HepG2 (cell line): Measurements from ENCODE around the gene CLTA. TPM values are rescaled to one million over a fixed set of nuclear protein-coding genes. Genes with fewer than 3 reads are reported as not detected.

ENCODE experiments used
- ATAC-seq: fragments of 200-7000 bp; cut with Tn5 transposase; 3 replicates; pipeline ENCODE4 v1.9.1; 2020; ENCODE audit warnings: mild to moderate bottlenecking, moderate library complexity
- BruUV-seq: library from RNA; stranded (reverse); fragments of 400-500 nt; replicated peaks from 2 replicates; lab custom pipeline; 2021; lab: Mats Ljungman, UMichigan
- CTCF ChIA-PET: fragments of 300-600 bp; formaldehyde crosslinking; extraction: SDS; loops from one replicate; lab custom pipeline; 2021; ENCODE audit warnings: low total read pairs, inconsistent platforms, low intra/inter-chr PET ratio; lab: Yijun Ruan, JAX
- POLR2A ChIA-PET: fragments of 350-600 bp; sonication (Branson Sonifier 250); formaldehyde crosslinking; loops from one replicate; lab custom pipeline; 2020; ENCODE audit warnings: antibody characterized with exemption, inconsistent platforms; lab: Yijun Ruan, JAX
- DNase-seq: peaks from one replicate; pipeline ENCODE4 v3.0.0-alpha.2; 2015; ENCODE audit warnings: low spot score
- FAIRE-seq: peaks from 3 replicates; lab custom pipeline; 2011; peaks lifted over from hg19 to GRCh38; lab: Jason Lieb, UNC
- H2AFZ ChIP-seq: one replicate; pipeline ENCODE4 v1.6.1; 2011; ENCODE audit warnings: low read length, inconsistent platforms
- H3K27ac ChIP-seq: fragments of 300-600 bp; 3 replicates; pipeline ENCODE4 v1.8.0; 2011; ENCODE audit warnings: mixed run types, mild to moderate bottlenecking, mixed read lengths, low read length, inconsistent platforms; ENCODE audit not compliant: insufficient read depth; ENCODE audit errors: extremely low read length
- H3K27me3 ChIP-seq, 2 experiments: fragments of 200-600 bp in 1 of 2; 2 replicates in 1 of 2; 3 replicates in 1 of 2; pipeline versions ENCODE4 v1.6.0 to v1.8.0; 2011; ENCODE audit warnings: low read length in 2 of 2, mild to moderate bottlenecking in 2 of 2, moderate library complexity in 2 of 2, inconsistent platforms in 1 of 2; ENCODE audit not compliant: insufficient read depth in 2 of 2, control insufficient read depth in 1 of 2
- H3K36me3 ChIP-seq, 2 experiments: fragments of 200-600 bp in 1 of 2; replicated peaks in 1 of 2; 2 replicates in 1 of 2; 3 replicates in 1 of 2; pipeline versions ENCODE4 v1.5.1 to v1.8.0; 2011; ENCODE audit warnings: low read length in 2 of 2, inconsistent platforms in 1 of 2; ENCODE audit not compliant: insufficient read depth in 2 of 2, control insufficient read depth in 1 of 2
- H3K4me1 ChIP-seq: 2 replicates; pipeline ENCODE4 v1.5.1; 2012; ENCODE audit warnings: low read length, inconsistent platforms; ENCODE audit not compliant: insufficient read depth
- H3K4me2 ChIP-seq: 2 replicates; pipeline ENCODE4 v1.6.0; 2011; ENCODE audit warnings: low read depth, low read length, inconsistent platforms
- H3K4me3 ChIP-seq, 3 experiments: fragments of 200-600 bp in 1 of 3; sonication (generic), shearing (Covaris generic) in 1 of 3; replicated peaks in 1 of 3; 2 replicates each; pipeline ENCODE4 v1.5.1; 2011 to 2016; ENCODE audit warnings: low read length in 3 of 3, inconsistent platforms in 2 of 3, low read depth in 2 of 3, mild to moderate bottlenecking in 2 of 3, control low read depth in 1 of 3, mixed read lengths in 1 of 3; ENCODE audit not compliant: insufficient read depth in 1 of 3
- H3K79me2 ChIP-seq: one replicate; pipeline ENCODE4 v1.6.1; 2011; ENCODE audit warnings: low read length, inconsistent platforms; ENCODE audit not compliant: insufficient read depth
- H3K9ac ChIP-seq: 2 replicates; pipeline ENCODE4 v1.6.0; 2011; ENCODE audit warnings: mild to moderate bottlenecking, low read depth, low read length, inconsistent platforms; ENCODE audit not compliant: insufficient read depth
- H3K9me3 ChIP-seq: 2 replicates; pipeline ENCODE4 v1.5.1; 2012; ENCODE audit warnings: mild to moderate bottlenecking, low read length
- H4K20me1 ChIP-seq: 2 replicates; pipeline ENCODE4 v1.6.0; 2011; ENCODE audit warnings: inconsistent platforms, mild to moderate bottlenecking, low read length, moderate library complexity; ENCODE audit not compliant: insufficient read depth
- CBFB ChIP-seq: sonication (generic); formaldehyde crosslinking; IDR thresholded peaks from 2 replicates; pipeline ENCODE4 v1.4.0; 2020; ENCODE audit warnings: missing genetic modification reagents
- CEBPB ChIP-seq: IDR thresholded peaks from 2 replicates; pipeline ENCODE4 v1.6.1; 2011; ENCODE audit warnings: low read depth, low read length, improper control_type of control experiment, borderline replicate concordance
- GTF3A ChIP-seq: sonication (generic); formaldehyde crosslinking; conservative IDR thresholded peaks from 2 replicates; pipeline ENCODE4 v1.4.0; 2020; ENCODE audit warnings: mild to moderate bottlenecking, missing genetic modification reagents
- JUN ChIP-seq: sonication (generic); formaldehyde crosslinking; IDR thresholded peaks from 2 replicates; pipeline ENCODE4 v1.4.0; 2020; ENCODE audit warnings: mild to moderate bottlenecking, missing genetic modification reagents
- KLF6 ChIP-seq: IDR thresholded peaks from 2 replicates; pipeline ENCODE4 v1.8.0; 2016; ENCODE audit warnings: missing biosample characterization, missing genetic modification reagents
- MBNL3 ChIP-seq: fragments of 250-450 bp; sonication (Bioruptor Pico); conservative IDR thresholded peaks from 2 replicates; pipeline ENCODE4 v1.8.0; 2022; ENCODE audit warnings: mild to moderate bottlenecking, inconsistent platforms
- NR1H2 ChIP-seq: sonication (generic); formaldehyde crosslinking; IDR thresholded peaks from 2 replicates; pipeline ENCODE4 v1.8.1; 2022; ENCODE audit warnings: low read depth, missing genetic modification reagents, borderline replicate concordance
- PAXIP1 ChIP-seq: sonication (generic); formaldehyde crosslinking; conservative IDR thresholded peaks from 2 replicates; pipeline ENCODE4 v1.4.0; 2020; ENCODE audit warnings: mild to moderate bottlenecking, missing genetic modification reagents, moderate library complexity
- TSC22D2 ChIP-seq: sonication (generic); formaldehyde crosslinking; IDR thresholded peaks from 2 replicates; pipeline ENCODE4 v1.5.1; 2020; ENCODE audit warnings: missing genetic modification reagents, mild to moderate bottlenecking, borderline replicate concordance
- ZBTB3 ChIP-seq: sonication (generic); formaldehyde crosslinking; IDR thresholded peaks from 2 replicates; pipeline ENCODE4 v1.4.0; 2020; ENCODE audit warnings: low read depth, mild to moderate bottlenecking, moderate library complexity, missing genetic modification reagents, borderline replicate concordance
- ZNF121 ChIP-seq: sonication (generic); formaldehyde crosslinking; IDR thresholded peaks from 2 replicates; pipeline ENCODE4 v1.5.0; 2020; ENCODE audit warnings: mild to moderate bottlenecking, missing genetic modification reagents
- ZNF431 ChIP-seq: sonication (generic); formaldehyde crosslinking; IDR thresholded peaks from 2 replicates; pipeline ENCODE4 v1.9.0; 2022; ENCODE audit warnings: missing genetic modification reagents, low read depth, mild to moderate bottlenecking, borderline replicate concordance
- ZSCAN25 ChIP-seq: sonication (generic); formaldehyde crosslinking; IDR thresholded peaks from 2 replicates; pipeline ENCODE4 v1.8.0; 2022; ENCODE audit warnings: mild to moderate bottlenecking, missing genetic modification reagents
- WGBS: methylation state at CpG from one replicate; pipeline ENCODE4 v1.1.6; 2017; ENCODE audit warnings: low lambda C conversion rate; 5-methylcytosine and 5-hydroxymethylcytosine counted together
- in situ Hi-C: cut with HindIII; loops from 2 replicates; pipeline ENCODE4 v1.10.0; 2017; ENCODE audit warnings: low pct_unique_long_range_greater_than_20kb; ENCODE audit not compliant: extremely low pct_ligation_motif_present
- intact Hi-C: fragments of 100-400 bp; cut with micrococcal nuclease; formaldehyde crosslinking; loops from one replicate; pipeline ENCODE4 v1.10.0; 2022; ENCODE audit not compliant: unreplicated experiment
- polyA plus RNA-seq, 8 experiments: library from polyadenylated mRNA; depleted of rRNA in 3 of 8; stranded (reverse) in 7 of 8; unstranded in 1 of 8; fragments of >200 nt; fragmentation: Illumina TruSeq in 4 of 8; extraction: Trizol in 4 of 8; gene quantifications; 2 replicates each; pipeline versions ENCODE4 v1.2.1 to v1.2.3, GENCODE V29; 2011 to 2016; ENCODE audit warnings: low read depth in 4 of 8, missing spikeins in 1 of 8, mixed read lengths in 1 of 8; ENCODE audit not compliant: insufficient read depth in 1 of 8
- total RNA-seq, 5 experiments: library from RNA; depleted of rRNA; stranded (reverse); fragments of >200 nt; fragmentation: Illumina TruSeq; extraction: Trizol; gene quantifications; 2 replicates each; pipeline ENCODE4 v1.2.3, GENCODE V29; 2016; ENCODE audit warnings: low read depth in 1 of 5
- TF ChIP-seq, protein P1 (sequence below): sonication (generic); formaldehyde crosslinking; IDR thresholded peaks from 2 replicates; pipeline ENCODE4 v1.5.0; 2020; ENCODE audit warnings: mild to moderate bottlenecking, missing genetic modification reagents
- TF ChIP-seq, protein P2 (sequence below): sonication (generic); formaldehyde crosslinking; IDR thresholded peaks from 2 replicates; pipeline ENCODE4 v1.4.0; 2020; ENCODE audit warnings: missing genetic modification reagents
- TF ChIP-seq, protein P3 (sequence below): sonication (generic); formaldehyde crosslinking; IDR thresholded peaks from 2 replicates; pipeline ENCODE4 v1.8.0; 2022; ENCODE audit warnings: mild to moderate bottlenecking, missing genetic modification reagents

The CLTA gene
- total and polyA plus RNA-seq, 2 of the 13 experiments (the other 11 are each of a cell fraction or from before 2014, with no cell fraction given): 143 to 222 TPM

DNA sequence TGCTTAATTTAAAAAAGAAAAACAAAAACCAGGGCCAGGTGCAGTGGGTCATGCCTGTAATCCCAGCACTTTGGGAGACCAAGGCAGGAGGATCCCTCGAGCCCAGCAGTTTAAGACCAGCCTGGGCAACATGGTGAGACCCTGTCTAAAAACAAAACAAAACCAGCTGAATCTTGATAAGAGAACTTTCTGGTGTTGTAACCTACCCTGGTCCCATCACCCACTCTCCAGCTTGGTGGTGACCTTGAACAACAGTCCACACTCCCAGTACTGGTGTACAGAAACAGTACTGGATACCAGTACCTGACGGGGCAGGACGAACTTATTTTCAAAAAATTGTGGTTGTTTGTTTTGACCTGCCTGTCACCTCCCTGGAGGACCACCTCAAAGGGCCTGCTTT, 30.9 kb downstream of the CLTA start:
- no peak overlapping the region for H3K9ac ChIP-seq
- H3K27me3 ChIP-seq: no peaks in the 10 kb centered on the region
- H3K79me2 ChIP-seq: no peaks in the 10 kb centered on the region
- peak; percentile 34 for FAIRE-seq
- no TSS peak for BruUV-seq
- peaks cover 5% of the 10 kb centered on the region; the same call in 1 of the 2 replicates for H3K9me3 ChIP-seq
- intact Hi-C loops: no loop called here
- no peak overlapping the region for H2AFZ ChIP-seq
- peak; percentile 37 for DNase-seq
- peaks cover 9% of the 10 kb centered on the region for H3K4me1 ChIP-seq
- ChIA-PET CTCF (no interaction called here), POLR2A (interaction anchor here (2.1 kb wide), 1 partner anchor 31 kb away, joined by 9 read pairs; the partner anchor contains the start of gene CLTA)
- H3K4me2 ChIP-seq: no peak overlapping the region
- in situ Hi-C loops: no loop called here
- ATAC-seq: peak; percentile 82
- 84% methylated on average over 3 of the region's 3 CpGs for WGBS
- H3K36me3 ChIP-seq: peaks cover 45 to 88% of the 10 kb centered on the region in 2 experiments
- H4K20me1 ChIP-seq: no peaks in the 10 kb centered on the region
- no peak overlapping the region for H3K27ac ChIP-seq
- no peak overlapping the region for H3K4me3 ChIP-seq
- TF ChIP-seq TSC22D2 (no peak), CEBPB (peak; percentile 25; the same call in 1 of the 2 replicates), MBNL3 (CRISPR knock-in tag) (no peak), CBFB (CRISPR knock-in tag) (no peak), PAXIP1 (peak; percentile 53), ZBTB3 (CRISPR knock-in tag) (no peak), NR1H2 (no peak), JUN (CRISPR knock-in tag) (no peak), ZNF431 (no peak), KLF6 (CRISPR knock-in tag) (no peak), ZSCAN25 (CRISPR knock-in tag) (no peak), GTF3A (CRISPR knock-in tag) (no peak), ZNF121 (CRISPR knock-in tag) (peak; percentile 85)
- TF ChIP-seq, protein P1, sequence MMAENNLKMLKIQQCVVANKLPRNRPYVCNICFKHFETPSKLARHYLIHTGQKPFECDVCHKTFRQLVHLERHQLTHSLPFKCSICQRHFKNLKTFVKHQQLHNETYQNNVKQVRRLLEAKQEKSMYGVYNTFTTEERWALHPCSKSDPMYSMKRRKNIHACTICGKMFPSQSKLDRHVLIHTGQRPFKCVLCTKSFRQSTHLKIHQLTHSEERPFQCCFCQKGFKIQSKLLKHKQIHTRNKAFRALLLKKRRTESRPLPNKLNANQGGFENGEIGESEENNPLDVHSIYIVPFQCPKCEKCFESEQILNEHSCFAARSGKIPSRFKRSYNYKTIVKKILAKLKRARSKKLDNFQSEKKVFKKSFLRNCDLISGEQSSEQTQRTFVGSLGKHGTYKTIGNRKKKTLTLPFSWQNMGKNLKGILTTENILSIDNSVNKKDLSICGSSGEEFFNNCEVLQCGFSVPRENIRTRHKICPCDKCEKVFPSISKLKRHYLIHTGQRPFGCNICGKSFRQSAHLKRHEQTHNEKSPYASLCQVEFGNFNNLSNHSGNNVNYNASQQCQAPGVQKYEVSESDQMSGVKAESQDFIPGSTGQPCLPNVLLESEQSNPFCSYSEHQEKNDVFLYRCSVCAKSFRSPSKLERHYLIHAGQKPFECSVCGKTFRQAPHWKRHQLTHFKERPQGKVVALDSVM (CRISPR knock-in tag): no peak
- TF ChIP-seq, protein P2, sequence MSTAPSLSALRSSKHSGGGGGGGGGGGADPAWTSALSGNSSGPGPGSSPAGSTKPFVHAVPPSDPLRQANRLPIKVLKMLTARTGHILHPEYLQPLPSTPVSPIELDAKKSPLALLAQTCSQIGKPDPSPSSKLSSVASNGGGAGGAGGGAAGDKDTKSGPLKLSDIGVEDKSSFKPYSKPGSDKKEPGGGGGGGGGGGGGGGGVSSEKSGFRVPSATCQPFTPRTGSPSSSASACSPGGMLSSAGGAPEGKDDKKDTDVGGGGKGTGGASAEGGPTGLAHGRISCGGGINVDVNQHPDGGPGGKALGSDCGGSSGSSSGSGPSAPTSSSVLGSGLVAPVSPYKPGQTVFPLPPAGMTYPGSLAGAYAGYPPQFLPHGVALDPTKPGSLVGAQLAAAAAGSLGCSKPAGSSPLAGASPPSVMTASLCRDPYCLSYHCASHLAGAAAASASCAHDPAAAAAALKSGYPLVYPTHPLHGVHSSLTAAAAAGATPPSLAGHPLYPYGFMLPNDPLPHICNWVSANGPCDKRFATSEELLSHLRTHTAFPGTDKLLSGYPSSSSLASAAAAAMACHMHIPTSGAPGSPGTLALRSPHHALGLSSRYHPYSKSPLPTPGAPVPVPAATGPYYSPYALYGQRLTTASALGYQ: no peak
- TF ChIP-seq, protein P3, sequence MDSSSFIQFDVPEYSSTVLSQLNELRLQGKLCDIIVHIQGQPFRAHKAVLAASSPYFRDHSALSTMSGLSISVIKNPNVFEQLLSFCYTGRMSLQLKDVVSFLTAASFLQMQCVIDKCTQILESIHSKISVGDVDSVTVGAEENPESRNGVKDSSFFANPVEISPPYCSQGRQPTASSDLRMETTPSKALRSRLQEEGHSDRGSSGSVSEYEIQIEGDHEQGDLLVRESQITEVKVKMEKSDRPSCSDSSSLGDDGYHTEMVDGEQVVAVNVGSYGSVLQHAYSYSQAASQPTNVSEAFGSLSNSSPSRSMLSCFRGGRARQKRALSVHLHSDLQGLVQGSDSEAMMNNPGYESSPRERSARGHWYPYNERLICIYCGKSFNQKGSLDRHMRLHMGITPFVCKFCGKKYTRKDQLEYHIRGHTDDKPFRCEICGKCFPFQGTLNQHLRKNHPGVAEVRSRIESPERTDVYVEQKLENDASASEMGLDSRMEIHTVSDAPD (CRISPR knock-in tag): no peak
